Hepatocyte (in vitro differentiated cells): ENCODE measurements around the gene ZNF205. TPM values are rescaled to one million over a fixed set of nuclear protein-coding genes. Genes with fewer than 3 reads are reported as not detected.

Experiments
- DNase-seq: peaks from one replicate; pipeline ENCODE4 v3.0.0-alpha.2; 2016; ENCODE audit warnings: low spot score
- H2AFZ ChIP-seq: fragments of 200-600 bp; sonication (generic); 2 replicates; pipeline ENCODE4 v1.6.0; 2016; ENCODE audit warnings: antibody characterized with exemption, mild to moderate bottlenecking
- H3K27ac ChIP-seq: fragments of 200-600 bp; sonication (generic); 2 replicates; pipeline ENCODE4 v1.5.1; 2016; ENCODE audit warnings: mild to moderate bottlenecking
- H3K27me3 ChIP-seq: fragments of 200-600 bp; sonication (generic); 2 replicates; pipeline ENCODE4 v1.6.1; 2016
- H3K36me3 ChIP-seq: fragments of 200-600 bp; sonication (generic); replicated peaks from 2 replicates; pipeline ENCODE4 v1.5.1; 2016; ENCODE audit warnings: low read depth; ENCODE audit not compliant: insufficient read depth
- H3K4me1 ChIP-seq: fragments of 200-600 bp; sonication (generic); 2 replicates; pipeline ENCODE4 v1.5.1; 2016; ENCODE audit warnings: mild to moderate bottlenecking, moderate library complexity; ENCODE audit not compliant: insufficient read depth
- H3K4me2 ChIP-seq: fragments of 200-600 bp; sonication (generic); 2 replicates; pipeline ENCODE4 v1.6.0; 2016
- H3K4me3 ChIP-seq: fragments of 200-600 bp; sonication (generic); 2 replicates; pipeline ENCODE4 v1.5.1; 2016; ENCODE audit warnings: mild to moderate bottlenecking
- H3K79me2 ChIP-seq: fragments of 200-600 bp; sonication (generic); 2 replicates; pipeline ENCODE4 v1.6.0; 2017; ENCODE audit warnings: mild to moderate bottlenecking
- H3K9me2 ChIP-seq: fragments of 200-600 bp; sonication (generic); replicated peaks from 2 replicates; pipeline ENCODE4 v1.6.0; 2017; ENCODE audit warnings: mild to moderate bottlenecking; ENCODE audit not compliant: insufficient read depth
- H3K9me3 ChIP-seq: fragments of 200-600 bp; sonication (generic); 2 replicates; pipeline ENCODE4 v1.5.1; 2016; ENCODE audit warnings: low read depth, mild to moderate bottlenecking
- H4K20me1 ChIP-seq: fragments of 200-600 bp; sonication (generic); 2 replicates; pipeline ENCODE4 v1.6.0; 2016; ENCODE audit warnings: mild to moderate bottlenecking; ENCODE audit not compliant: insufficient read depth, poor library complexity, severe bottlenecking
- CTCF ChIP-seq: fragments of 200-600 bp; sonication (generic); IDR thresholded peaks from 2 replicates; pipeline ENCODE4 v1.5.1; 2016; ENCODE audit warnings: antibody characterized with exemption, mild to moderate bottlenecking; ENCODE audit not compliant: poor library complexity
- EZH2 ChIP-seq: fragments of 200-600 bp; sonication (generic); IDR thresholded peaks from 2 replicates; pipeline ENCODE4 v1.6.1; 2016; ENCODE audit warnings: antibody characterized with exemption, mild to moderate bottlenecking, borderline replicate concordance
- EZH2phosphoT487 ChIP-seq: fragments of 200-600 bp; sonication (generic); IDR thresholded peaks from one replicate; pipeline ENCODE4 v1.6.1; 2018; ENCODE audit warnings: antibody characterized with exemption, mild to moderate bottlenecking, low read depth, moderate library complexity; ENCODE audit not compliant: unreplicated experiment, severe bottlenecking
- WGBS: methylation state at CpG from one replicate; pipeline ENCODE4 v1.1.6; 2016; ENCODE audit warnings: low lambda C conversion rate; ENCODE audit errors: missing lambda C conversion rate; 5-methylcytosine and 5-hydroxymethylcytosine counted together
- polyA plus RNA-seq: library from polyadenylated mRNA; unstranded; fragments of >200 nt; fragmentation: Nextera tagmentation; extraction: Ambion mirVana; gene quantifications from 2 replicates; pipeline ENCODE4 v1.2.1, GENCODE V29; 2016
- total RNA-seq: library from RNA; depleted of rRNA; stranded (reverse); fragments of >200 nt; gene quantifications from 2 replicates; pipeline ENCODE4 v1.2.3, GENCODE V29; 2014

Gene ZNF205
- total and polyA plus RNA-seq, 2 experiments from 2014 or later = 12.3 to 12.6 TPM

DNA sequence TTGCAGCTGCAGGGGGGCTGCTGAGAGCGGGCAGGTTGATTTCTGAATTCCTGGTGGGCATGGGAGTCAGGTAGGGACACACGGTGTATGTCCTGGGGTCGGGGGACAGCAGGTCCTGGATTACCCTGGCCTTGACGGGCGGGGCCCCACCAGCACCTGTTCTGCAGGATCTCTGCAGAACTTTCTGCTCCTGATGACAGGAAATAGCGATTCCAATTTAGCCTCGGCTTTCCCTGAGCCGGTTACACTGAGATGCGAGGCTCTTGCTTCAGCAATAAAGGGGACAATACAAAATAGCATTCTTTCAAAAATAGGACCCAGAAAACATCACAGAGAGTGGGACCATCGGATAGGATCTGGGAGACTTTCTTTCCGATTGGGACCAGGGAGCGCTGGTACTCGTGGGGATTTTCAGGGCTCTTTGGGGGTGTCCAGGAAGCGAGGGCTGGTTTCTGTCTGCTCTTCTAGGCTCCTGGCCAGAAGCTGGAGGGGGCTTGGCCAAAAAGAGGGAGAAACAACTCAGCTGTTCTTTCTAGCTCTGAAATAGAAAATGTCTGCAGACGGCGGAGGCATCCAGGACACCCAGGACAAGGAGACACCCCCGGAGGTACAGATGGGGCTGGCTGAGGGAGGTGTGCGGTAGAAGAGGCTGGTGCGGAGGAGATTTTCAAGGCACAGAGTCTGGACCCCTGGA is 642 bp downstream of the ZNF205 start:
- Histone ChIP-seq H3K9me3 (no peaks in the 10 kb centered on the region), H3K4me3 (peak overlapping the region; percentile 94), H3K27me3 (no peaks in the 10 kb centered on the region), H3K36me3 (no peaks in the 10 kb centered on the region), H3K4me2 (peak overlapping the region; percentile 94), H3K27ac (peak overlapping the region; percentile 61), H3K9me2 (no peaks in the 10 kb centered on the region), H2AFZ (peak overlapping the region; percentile 88), H4K20me1 (no peaks in the 10 kb centered on the region), H3K79me2 (peaks cover 25% of the 10 kb centered on the region), H3K4me1 (peaks cover 10% of the 10 kb centered on the region)
- TF ChIP-seq EZH2phosphoT487 (no peak), CTCF (no peak), EZH2 (no peak)
- 38% methylated on average over 19 of the region's 19 CpGs for WGBS
- DNase-seq = no peak

DNA sequence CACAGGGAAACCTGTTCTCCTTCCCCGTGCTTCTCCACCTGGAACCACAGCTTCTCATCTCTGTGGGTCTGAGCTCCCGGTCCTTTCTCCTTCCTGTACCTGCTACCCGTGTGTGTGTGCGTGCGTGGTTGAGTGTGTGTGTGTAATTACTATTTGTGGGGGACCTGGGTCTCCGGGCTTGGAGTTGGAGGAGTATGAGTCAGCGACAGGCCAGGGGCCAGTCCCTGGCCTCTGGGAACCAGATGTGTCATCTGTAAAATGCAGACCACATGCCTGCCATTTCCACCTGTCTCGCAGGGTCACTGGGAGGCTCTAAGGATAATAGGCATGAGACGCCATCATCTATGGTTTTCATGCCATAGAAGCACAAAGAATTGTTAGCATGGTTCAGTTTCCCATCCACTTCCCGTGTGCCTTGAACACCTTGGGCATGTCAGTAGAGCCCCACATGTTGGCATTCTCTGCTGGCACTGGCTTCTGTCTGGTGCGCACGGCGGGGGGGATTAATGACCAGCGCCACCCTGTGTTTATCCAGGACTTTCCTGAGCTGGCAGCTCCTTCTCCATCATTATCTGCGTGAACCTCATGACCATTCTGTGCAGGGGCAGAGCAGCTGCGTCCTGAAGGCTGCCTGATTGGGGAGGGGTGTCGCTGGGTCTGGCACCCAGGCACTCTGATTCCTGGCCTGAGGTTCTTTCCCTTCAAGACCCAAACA is 1.5 kb downstream of the ZNF205 start:
- H3K4me1 ChIP-seq = peaks cover 10% of the 10 kb centered on the region
- no peak for DNase-seq
- no peaks in the 10 kb centered on the region for H3K27me3 ChIP-seq
- peak overlapping the region; percentile 94 for H3K4me2 ChIP-seq
- no peak overlapping the region for H3K27ac ChIP-seq
- no peaks in the 10 kb centered on the region for H3K9me3 ChIP-seq
- H2AFZ ChIP-seq = no peak overlapping the region
- no peak for TF ChIP-seq EZH2
- H4K20me1 ChIP-seq = no peaks in the 10 kb centered on the region
- no peaks in the 10 kb centered on the region for H3K9me2 ChIP-seq
- peak overlapping the region; percentile 94 for H3K4me3 ChIP-seq
- H3K36me3 ChIP-seq = no peaks in the 10 kb centered on the region
- H3K79me2 ChIP-seq = peaks cover 25% of the 10 kb centered on the region
- WGBS = 81% methylated on average over 17 of the region's 17 CpGs

DNA sequence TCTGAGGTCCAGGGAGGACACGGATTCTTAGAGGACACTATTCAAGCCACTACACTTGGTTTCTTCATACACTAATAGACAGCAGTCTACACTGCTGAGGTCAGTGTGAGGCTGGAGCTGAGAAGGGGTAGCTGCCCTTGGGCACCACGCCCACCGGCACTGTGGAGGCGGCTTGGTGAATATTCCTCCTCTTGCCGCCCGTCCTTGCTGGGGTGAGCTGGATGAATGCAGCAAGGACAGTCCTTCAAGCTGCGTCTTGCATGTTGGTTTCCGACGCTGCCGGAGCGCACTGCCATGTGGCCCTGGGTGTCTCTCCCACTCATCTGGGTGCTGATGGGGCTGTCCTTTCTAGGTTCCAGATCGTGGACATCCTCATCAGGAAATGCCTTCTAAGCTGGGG is 2.6 kb downstream of the ZNF205 start:
- 96% methylated on average over 12 of the region's 12 CpGs for WGBS
- Histone ChIP-seq H3K4me2 (no peak overlapping the region), H3K9me3 (no peaks in the 10 kb centered on the region), H2AFZ (no peak overlapping the region), H4K20me1 (no peaks in the 10 kb centered on the region), H3K79me2 (peaks cover 25% of the 10 kb centered on the region), H3K27me3 (no peaks in the 10 kb centered on the region), H3K9me2 (no peaks in the 10 kb centered on the region), H3K4me1 (peaks cover 10% of the 10 kb centered on the region), H3K27ac (no peak overlapping the region), H3K4me3 (no peak overlapping the region), H3K36me3 (no peaks in the 10 kb centered on the region)
- no peak for DNase-seq
- no peak for TF ChIP-seq EZH2phosphoT487

- Histone ChIP-seq H4K20me1 (no peaks in the 10 kb centered on the region), H2AFZ (no peak overlapping the region), H3K27me3 (no peaks in the 10 kb centered on the region), H3K4me3 (no peak overlapping the region), H3K27ac (no peak overlapping the region), H3K79me2 (peaks cover 25% of the 10 kb centered on the region), H3K36me3 (no peaks in the 10 kb centered on the region), H3K9me3 (no peaks in the 10 kb centered on the region), H3K9me2 (no peaks in the 10 kb centered on the region), H3K4me2 (no peak overlapping the region), H3K4me1 (peaks cover 10% of the 10 kb centered on the region)
- TF ChIP-seq CTCF (no peak), EZH2phosphoT487 (no peak), EZH2 (no peak)
- WGBS = 91% methylated on average over 13 of the region's 14 CpGs
- DNase-seq = no peak
These were observed 3.2 kb downstream of the ZNF205 start for GRCh38 chr16:3115561-3115960.
